GM10266 (cell line): ENCODE measurements around the gene HLA-DPA1.

Experiments used
- DNase-seq: peaks from one replicate; pipeline ENCODE4 v3.0.0; 2012; ENCODE audit errors: extremely low spot score
- CTCF ChIP-seq: IDR thresholded peaks from 2 replicates; pipeline ENCODE4 v1.5.1; 2012; ENCODE audit warnings: mild to moderate bottlenecking, low read depth; ENCODE audit not compliant: control insufficient read depth, insufficient read depth; ENCODE audit errors: missing control alignments

Gene HLA-DPA1

DNA sequence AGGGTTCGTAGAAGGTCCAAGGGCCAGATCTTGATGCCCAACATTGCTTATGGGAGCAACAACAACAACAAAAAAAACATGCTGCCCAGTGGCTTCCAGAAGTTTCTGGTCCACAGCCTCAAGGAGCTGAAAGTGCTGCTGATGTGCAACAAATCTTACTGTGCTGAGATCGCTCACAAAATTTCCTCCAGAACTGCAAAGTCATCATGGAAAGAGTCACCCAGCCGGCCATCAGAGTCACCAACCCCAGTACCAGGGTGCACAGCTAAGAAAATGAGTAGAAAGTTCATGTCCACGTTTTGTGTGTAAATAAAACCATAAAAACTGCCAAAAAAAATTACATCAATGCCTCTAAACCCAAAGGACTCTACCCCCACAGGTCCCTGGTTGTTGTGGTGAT is 6.1 kb upstream of the HLA-DPA1 start:
- TF ChIP-seq CTCF, result no peak
- DNase-seq, result no peak

DNA sequence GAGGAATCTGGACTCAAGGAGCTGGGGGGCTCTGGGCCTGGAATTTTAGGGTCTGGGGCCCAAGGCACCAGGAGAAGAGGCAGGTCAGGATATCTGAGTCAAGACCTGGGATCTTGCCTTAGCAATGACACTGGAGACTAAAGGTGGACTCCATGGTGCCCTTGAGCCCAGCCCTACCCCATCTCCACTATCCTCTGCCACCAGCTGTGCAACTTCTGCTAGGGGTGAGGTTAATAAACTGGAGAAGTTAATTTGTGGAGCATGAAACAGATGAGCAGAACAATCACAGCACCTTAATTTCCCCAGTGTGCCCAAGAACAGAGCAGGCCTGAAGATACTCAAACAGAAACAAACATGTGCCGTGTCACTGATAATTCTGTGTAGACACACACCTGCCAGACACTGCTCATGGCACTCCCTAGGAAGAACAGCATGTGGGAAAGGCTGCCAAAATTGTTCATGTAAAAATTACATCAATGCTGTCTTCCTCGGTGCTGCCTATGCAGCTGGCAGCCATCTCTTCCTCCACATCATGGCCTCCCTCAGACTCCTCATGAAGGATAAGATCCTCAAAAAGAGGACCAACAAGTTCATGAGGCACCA is 5.6 kb upstream of the HLA-DPA1 start:
- TF ChIP-seq CTCF, result no peak
- no peak for DNase-seq

DNA sequence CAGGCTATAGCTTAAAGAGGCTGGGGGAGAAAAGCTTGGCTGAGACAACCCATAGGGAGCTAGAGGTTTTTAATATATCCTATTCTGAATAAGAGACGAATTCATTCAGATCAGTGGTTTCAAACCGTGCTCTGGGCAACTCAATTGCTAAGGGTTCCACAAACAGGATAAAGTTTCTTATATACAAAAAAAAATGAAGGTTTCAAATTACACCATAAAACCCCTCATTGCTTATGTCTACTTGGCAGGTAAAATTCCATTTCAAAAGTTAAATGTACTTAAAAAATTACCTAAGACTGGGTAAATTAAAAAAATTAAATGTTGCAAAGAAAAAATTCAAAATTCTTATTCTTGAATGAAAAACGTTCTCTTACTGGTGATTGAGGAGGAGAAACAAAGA is 5.0 kb upstream of the HLA-DPA1 start:
- no peak for DNase-seq
- no peak for TF ChIP-seq CTCF

DNA sequence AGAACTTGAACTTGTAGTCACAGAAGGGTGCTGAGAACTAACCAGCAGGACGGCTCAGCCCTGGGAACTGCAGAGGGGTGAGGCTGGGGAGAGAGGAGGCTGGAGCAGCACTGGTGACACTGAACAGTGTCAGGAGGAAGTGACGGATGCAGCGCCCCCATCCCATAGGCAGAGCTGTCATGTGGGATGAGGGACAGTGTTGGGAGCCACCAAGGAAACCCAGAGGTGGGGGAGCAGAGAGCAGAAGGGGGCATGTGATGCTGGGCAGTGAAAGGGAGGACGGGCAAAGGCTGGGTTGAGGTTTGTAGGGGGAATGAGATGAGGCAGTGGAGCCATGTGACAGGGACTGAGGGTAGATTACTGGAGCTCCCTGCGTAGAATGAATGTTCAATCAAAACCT is 4.5 kb upstream of the HLA-DPA1 start:
- TF ChIP-seq CTCF, result peak; percentile 14

DNA sequence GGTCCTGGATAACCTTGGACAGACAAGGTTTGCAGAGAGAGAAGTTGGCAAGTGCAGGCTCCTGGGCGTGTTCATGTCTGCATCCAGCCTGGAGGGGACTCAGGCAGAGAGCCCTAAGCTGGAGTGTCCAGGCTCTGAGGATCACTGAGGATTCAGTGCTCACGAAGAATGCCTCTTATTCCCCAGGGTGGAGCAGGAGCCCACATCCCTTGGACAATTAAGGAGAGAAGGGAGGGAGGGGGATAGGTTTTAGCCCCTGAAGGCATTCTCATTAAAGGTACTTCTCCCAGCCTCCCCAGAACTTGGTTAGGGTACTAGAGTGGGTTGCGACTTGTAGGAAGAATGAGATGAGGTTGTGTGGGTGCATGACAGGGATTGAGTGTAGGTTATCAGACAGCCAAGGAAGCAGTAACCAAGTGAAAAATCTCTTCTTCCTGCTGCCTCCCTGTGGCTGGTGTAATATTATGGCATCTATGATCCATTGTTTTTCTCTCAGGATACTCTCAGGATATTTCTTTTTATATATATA is 3.0 kb upstream of the HLA-DPA1 start:
- peak; percentile 18 for TF ChIP-seq CTCF
- no peak for DNase-seq

More for the DNA sequence above, 4.5 kb upstream of the HLA-DPA1 start:
- DNase-seq, result no peak

DNA sequence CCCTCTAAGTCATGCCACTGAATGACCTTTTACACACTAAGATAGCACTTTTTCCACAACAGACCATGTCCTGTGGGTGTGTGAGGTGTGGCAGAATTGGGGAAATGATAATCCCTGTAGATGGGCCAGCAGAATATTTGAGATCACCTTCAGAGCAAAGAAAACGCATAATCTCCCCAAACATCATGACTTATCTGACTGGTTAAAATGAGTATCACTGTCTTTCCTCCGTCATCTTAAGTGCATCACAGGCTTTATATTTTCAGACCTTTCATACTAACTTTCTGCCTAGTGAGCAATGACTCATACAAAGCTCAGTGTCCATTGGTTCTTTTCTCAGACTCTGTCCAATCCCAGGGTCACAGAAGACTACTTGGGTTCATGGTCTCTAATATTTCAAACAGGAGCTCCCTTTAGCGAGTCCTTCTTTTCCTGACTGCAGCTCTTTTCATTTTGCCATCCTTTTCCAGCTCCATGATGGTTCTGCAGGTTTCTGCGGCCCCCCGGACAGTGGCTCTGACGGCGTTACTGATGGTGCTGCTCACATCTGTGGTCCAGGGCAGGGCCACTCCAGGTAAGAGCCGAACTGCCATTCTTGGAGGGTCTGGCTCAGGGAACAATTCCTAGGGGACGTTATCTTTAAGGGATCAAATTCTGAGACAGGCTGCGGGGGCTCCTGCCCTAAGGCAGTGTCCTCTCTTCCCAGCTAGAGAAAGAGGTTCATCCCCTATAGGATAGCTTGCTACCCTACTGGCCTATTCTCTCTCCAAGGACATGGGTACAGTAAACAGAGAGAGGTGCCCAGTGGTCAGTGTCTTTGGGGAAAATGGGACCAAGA is 2.3 kb upstream of the HLA-DPA1 start, which contains the start of gene HLA-DPB1:
Gene HLA-DPB1, plus strand, starts transcription at position 423 of the 838 bp plus-strand sequence. Its CDS starts 52 bp downstream, at position 475.
- peak; percentile 91 for DNase-seq
- TF ChIP-seq CTCF, result no peak

- DNase-seq, result no peak
- no peak for TF ChIP-seq CTCF
Observed at GRCh38 chr6:33075208-33075567, 1.7 kb upstream of the HLA-DPA1 start.
